GM12878 (cell line): ENCODE measurements around the gene ANKRD65. TPM values are rescaled to one million over a fixed set of nuclear protein-coding genes. Genes with fewer than 3 reads are reported as not detected.
A peak's percentile ranks its signal among the peaks of the same experiment; 100 is the strongest.

Experiments used
- BMI1 ChIP-seq: fragments of 450-650 bp; IDR thresholded peaks from 2 replicates; pipeline ENCODE4 v1.6.1; 2016; ENCODE audit warnings: mild to moderate bottlenecking, moderate library complexity, borderline replicate concordance
- CHD2 ChIP-seq: IDR thresholded peaks from 2 replicates; pipeline ENCODE4 v1.6.1; 2011; ENCODE audit warnings: low read depth, low read length, improper control_type of control experiment, borderline replicate concordance
- MTA3 ChIP-seq: IDR thresholded peaks from 2 replicates; pipeline ENCODE4 v1.6.1; 2012; ENCODE audit warnings: low read length, inconsistent platforms, borderline replicate concordance
- POLR2A ChIP-seq: IDR thresholded peaks from 2 replicates; pipeline ENCODE4 v1.6.1; 2011; ENCODE audit warnings: low read depth, mild to moderate bottlenecking, low read length
- POLR2AphosphoS5 ChIP-seq: IDR thresholded peaks from 2 replicates; pipeline ENCODE4 v1.6.1; 2011; ENCODE audit warnings: mild to moderate bottlenecking, low read length, inconsistent platforms
- RB1 ChIP-seq: fragments of 450-650 bp; formaldehyde crosslinking; IDR thresholded peaks from 2 replicates; pipeline ENCODE4 v1.6.1; 2017; ENCODE audit warnings: mild to moderate bottlenecking, borderline replicate concordance
- RBBP5 ChIP-seq: fragments of 200-600 bp; sonication (generic); conservative IDR thresholded peaks from 2 replicates; pipeline ENCODE4 v1.6.1; 2016
- YY1 ChIP-seq: IDR thresholded peaks from 2 replicates; pipeline ENCODE4 v1.6.1; 2011; ENCODE audit warnings: low read depth, mild to moderate bottlenecking, low read length
- polyA plus RNA-seq, 11 experiments: library from polyadenylated mRNA; depleted of rRNA in 4 of 11; unstranded in 6 of 11; stranded (reverse) in 5 of 11; fragments of >200 nt; fragmentation: Nextera tagmentation in 4 of 11; fragmentation: Illumina TruSeq in 1 of 11; extraction: Ambion mirVana in 4 of 11; extraction: Trizol in 1 of 11; gene quantifications; 1 replicate in 1 of 11; 2 replicates in 10 of 11; pipeline versions ENCODE4 v1.2.1 to v1.2.3, GENCODE V29; 2011 to 2016; ENCODE audit warnings: inconsistent platforms in 2 of 11, missing spikeins in 2 of 11, low read depth in 1 of 11
- total RNA-seq, 4 experiments: library from RNA; depleted of rRNA in 3 of 4; stranded (reverse); fragments of >200 nt in 3 of 4; fragmentation: Illumina TruSeq in 1 of 4; extraction: Trizol in 1 of 4; gene quantifications; 2 replicates each; pipeline versions ENCODE4 v1.2.1 to v1.2.3, GENCODE V29; 2013 to 2021
- TF ChIP-seq, protein P1 (sequence below): fragments of 450-650 bp; IDR thresholded peaks from 2 replicates; pipeline ENCODE4 v1.6.1; 2017; ENCODE audit warnings: mild to moderate bottlenecking, moderate library complexity
- TF ChIP-seq, protein P2 (sequence below), 3 experiments: IDR thresholded peaks in 2 of 3; conservative IDR thresholded peaks in 1 of 3; 2 replicates each; pipeline ENCODE4 v1.5.1; 2011; ENCODE audit warnings: low read depth in 3 of 3, low read length in 3 of 3, mild to moderate bottlenecking in 3 of 3, control low read depth in 2 of 3, moderate library complexity in 2 of 3, inconsistent platforms in 1 of 3, mixed read lengths in 1 of 3; ENCODE audit not compliant: control insufficient read depth in 2 of 3, insufficient read depth in 1 of 3; ENCODE audit errors: extremely low read depth in 1 of 3

ANKRD65 gene
- total and polyA plus RNA-seq, 10 of the 15 experiments (the other 5 are each of a cell fraction or from before 2014, with no cell fraction given), result 0.05 to 2.8 (median 0.37) TPM

DNA sequence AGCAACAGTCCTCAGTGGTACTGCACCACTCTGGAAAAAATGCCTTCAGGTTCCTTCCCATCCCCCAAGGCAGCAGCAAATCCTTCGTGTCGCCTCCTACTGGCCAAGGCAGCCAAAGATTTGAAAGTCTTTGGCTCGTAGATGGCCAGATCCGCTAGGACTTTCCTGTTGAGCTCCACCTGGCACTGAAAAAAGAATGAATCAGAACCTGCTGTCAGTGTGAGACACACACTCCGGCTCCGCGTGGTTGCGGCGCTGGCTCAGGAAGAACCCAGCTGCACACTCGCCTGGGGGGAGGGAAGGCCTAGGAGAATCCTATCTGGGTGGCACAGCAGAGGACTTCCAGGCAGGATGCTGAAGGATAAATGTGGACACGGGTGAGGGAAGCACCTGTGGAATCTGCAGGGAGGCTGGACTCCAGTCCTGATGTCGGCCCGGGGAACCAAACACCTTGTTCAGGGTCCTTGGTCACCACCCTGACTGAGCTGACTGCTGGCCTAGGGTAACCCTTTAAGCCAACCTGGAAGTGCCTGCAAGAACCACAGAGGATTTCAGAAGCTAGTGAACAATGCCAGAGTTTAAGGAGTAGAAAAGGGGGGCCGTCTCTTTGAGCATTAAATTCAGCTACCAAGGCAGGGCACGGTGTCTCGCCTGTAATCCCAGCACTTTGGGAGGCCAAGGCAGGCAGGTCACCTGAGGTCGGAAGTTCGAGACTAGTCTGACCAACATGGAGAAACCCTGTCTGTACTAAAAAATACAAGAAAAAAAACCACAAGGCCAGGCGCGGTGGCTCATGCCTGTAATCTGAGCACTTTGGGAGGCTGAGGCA lies 18.8 kb downstream of the ANKRD65 start (continued):
- TF ChIP-seq, protein P1, sequence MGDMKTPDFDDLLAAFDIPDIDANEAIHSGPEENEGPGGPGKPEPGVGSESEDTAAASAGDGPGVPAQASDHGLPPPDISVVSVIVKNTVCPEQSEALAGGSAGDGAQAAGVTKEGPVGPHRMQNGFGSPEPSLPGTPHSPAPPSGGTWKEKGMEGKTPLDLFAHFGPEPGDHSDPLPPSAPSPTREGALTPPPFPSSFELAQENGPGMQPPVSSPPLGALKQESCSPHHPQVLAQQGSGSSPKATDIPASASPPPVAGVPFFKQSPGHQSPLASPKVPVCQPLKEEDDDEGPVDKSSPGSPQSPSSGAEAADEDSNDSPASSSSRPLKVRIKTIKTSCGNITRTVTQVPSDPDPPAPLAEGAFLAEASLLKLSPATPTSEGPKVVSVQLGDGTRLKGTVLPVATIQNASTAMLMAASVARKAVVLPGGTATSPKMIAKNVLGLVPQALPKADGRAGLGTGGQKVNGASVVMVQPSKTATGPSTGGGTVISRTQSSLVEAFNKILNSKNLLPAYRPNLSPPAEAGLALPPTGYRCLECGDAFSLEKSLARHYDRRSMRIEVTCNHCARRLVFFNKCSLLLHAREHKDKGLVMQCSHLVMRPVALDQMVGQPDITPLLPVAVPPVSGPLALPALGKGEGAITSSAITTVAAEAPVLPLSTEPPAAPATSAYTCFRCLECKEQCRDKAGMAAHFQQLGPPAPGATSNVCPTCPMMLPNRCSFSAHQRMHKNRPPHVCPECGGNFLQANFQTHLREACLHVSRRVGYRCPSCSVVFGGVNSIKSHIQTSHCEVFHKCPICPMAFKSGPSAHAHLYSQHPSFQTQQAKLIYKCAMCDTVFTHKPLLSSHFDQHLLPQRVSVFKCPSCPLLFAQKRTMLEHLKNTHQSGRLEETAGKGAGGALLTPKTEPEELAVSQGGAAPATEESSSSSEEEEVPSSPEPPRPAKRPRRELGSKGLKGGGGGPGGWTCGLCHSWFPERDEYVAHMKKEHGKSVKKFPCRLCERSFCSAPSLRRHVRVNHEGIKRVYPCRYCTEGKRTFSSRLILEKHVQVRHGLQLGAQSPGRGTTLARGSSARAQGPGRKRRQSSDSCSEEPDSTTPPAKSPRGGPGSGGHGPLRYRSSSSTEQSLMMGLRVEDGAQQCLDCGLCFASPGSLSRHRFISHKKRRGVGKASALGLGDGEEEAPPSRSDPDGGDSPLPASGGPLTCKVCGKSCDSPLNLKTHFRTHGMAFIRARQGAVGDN, result no peak
- TF ChIP-seq, protein P2, sequence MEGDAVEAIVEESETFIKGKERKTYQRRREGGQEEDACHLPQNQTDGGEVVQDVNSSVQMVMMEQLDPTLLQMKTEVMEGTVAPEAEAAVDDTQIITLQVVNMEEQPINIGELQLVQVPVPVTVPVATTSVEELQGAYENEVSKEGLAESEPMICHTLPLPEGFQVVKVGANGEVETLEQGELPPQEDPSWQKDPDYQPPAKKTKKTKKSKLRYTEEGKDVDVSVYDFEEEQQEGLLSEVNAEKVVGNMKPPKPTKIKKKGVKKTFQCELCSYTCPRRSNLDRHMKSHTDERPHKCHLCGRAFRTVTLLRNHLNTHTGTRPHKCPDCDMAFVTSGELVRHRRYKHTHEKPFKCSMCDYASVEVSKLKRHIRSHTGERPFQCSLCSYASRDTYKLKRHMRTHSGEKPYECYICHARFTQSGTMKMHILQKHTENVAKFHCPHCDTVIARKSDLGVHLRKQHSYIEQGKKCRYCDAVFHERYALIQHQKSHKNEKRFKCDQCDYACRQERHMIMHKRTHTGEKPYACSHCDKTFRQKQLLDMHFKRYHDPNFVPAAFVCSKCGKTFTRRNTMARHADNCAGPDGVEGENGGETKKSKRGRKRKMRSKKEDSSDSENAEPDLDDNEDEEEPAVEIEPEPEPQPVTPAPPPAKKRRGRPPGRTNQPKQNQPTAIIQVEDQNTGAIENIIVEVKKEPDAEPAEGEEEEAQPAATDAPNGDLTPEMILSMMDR (IDR thresholded peaks at IDR 0.05 in 2 of 3, conservative IDR thresholded peaks at IDR 0.05 in 1 of 3; ENCODE audit: control insufficient read depth in 2 of 3, extremely low read depth in 1 of 3, insufficient read depth in 1 of 3, low read depth in 3 of 3, low read length in 3 of 3), result peak; percentile 33 to 69 (median 56)
- TF ChIP-seq YY1 (peak; percentile 34; the same call in 1 of the 2 replicates), MTA3 (no peak), RB1 (no peak), RBBP5 (no peak), POLR2A (peak; percentile 27; the same call in 1 of the 2 replicates), POLR2AphosphoS5 (peak; percentile 37; the same call in 1 of the 2 replicates), BMI1 (no peak), CHD2 (peak; percentile 58)
- TF ChIP-seq, all 136 proteins: peak for 7
